ENCODE measurements around the gene ODF2. TPM values are rescaled to one million over a fixed set of nuclear protein-coding genes. Genes with fewer than 3 reads are reported as not detected.
"Not testable (repeated sequence)": the region's sequence is repeated elsewhere in the genome, so short reads cannot be mapped to it uniquely, and the experiment has no call there.

The ODF2 gene
- total and polyA plus RNA-seq, 4 donors = 13.4 to 34.4 (median 26.3) TPM

DNA sequence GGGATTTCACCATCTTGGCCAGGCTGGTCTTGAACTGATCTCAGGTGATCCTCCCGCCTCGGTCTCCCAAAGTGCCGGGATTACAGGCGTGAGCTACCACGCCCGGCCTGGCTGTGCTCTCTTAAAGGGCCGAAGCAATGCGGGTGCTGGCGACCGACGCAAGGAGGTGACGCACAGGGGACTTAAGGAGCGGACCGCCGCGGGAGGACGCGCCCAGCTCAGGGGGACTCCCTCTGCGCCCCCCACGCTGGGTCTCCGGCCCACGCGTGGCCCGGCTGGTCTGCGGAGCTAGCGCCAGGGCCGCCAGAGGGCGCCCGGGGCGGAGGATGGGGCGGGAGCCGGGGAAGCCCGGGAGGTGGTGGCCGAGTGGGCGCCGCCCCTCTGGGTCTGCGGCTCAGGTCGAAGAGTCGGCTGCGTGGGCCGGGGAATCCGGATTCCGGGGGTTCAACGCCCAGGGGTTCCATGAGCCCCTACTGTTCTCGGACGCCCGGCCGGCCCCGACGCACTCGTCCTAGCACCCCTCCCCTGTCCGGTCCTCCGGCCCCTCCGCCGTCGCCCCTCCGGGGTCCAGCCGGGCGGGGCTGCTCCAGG lies 35.7 kb upstream of the ODF2 start:
- DNase-seq = peak; percentile 77 to 82 (median 78)
- 0 to 1% methylated on average over 54 to 59 of the region's 59 CpGs for WGBS, 2 donors
- peak; percentile 80 for ATAC-seq (ENCODE audit: insufficient read depth, low FRiP score)
- H3K27me3 ChIP-seq (ENCODE audit: control insufficient read depth in 3 of 3, insufficient read depth in 3 of 3, low read length in 2 of 3) = no peaks in the 10 kb centered on the region
- H3K27ac ChIP-seq (ENCODE audit: low read depth in 1 of 2, low read length in 1 of 2) = peak overlapping the region in 1 of 2 donors; percentile 54
- no peak overlapping the region for H3K9ac ChIP-seq (ENCODE audit: insufficient read depth in 1 of 2, low read length in 2 of 2)
- TF ChIP-seq, protein P1, sequence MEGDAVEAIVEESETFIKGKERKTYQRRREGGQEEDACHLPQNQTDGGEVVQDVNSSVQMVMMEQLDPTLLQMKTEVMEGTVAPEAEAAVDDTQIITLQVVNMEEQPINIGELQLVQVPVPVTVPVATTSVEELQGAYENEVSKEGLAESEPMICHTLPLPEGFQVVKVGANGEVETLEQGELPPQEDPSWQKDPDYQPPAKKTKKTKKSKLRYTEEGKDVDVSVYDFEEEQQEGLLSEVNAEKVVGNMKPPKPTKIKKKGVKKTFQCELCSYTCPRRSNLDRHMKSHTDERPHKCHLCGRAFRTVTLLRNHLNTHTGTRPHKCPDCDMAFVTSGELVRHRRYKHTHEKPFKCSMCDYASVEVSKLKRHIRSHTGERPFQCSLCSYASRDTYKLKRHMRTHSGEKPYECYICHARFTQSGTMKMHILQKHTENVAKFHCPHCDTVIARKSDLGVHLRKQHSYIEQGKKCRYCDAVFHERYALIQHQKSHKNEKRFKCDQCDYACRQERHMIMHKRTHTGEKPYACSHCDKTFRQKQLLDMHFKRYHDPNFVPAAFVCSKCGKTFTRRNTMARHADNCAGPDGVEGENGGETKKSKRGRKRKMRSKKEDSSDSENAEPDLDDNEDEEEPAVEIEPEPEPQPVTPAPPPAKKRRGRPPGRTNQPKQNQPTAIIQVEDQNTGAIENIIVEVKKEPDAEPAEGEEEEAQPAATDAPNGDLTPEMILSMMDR (IDR thresholded peaks at IDR 0.05; ENCODE audit: control extremely low read depth, extremely low read depth) = peak; percentile 51
- H3K36me3 ChIP-seq (ENCODE audit: control insufficient read depth in 4 of 4, insufficient read depth in 4 of 4, low read length in 4 of 4) = peaks cover 0 to 5% (median under 1%) of the 10 kb centered on the region in 4 donors
- peak overlapping the region; percentile 51 for H3K4me3 ChIP-seq
- no peaks in the 10 kb centered on the region for H3K9me3 ChIP-seq (ENCODE audit: control insufficient read depth in 4 of 4, insufficient read depth in 3 of 4, low read length in 3 of 4)
- peaks cover 0 to 26% (median 5%) of the 10 kb centered on the region in 5 donors for H3K4me1 ChIP-seq (ENCODE audit: control insufficient read depth in 5 of 5, insufficient read depth in 5 of 5, low read length in 5 of 5)

DNA sequence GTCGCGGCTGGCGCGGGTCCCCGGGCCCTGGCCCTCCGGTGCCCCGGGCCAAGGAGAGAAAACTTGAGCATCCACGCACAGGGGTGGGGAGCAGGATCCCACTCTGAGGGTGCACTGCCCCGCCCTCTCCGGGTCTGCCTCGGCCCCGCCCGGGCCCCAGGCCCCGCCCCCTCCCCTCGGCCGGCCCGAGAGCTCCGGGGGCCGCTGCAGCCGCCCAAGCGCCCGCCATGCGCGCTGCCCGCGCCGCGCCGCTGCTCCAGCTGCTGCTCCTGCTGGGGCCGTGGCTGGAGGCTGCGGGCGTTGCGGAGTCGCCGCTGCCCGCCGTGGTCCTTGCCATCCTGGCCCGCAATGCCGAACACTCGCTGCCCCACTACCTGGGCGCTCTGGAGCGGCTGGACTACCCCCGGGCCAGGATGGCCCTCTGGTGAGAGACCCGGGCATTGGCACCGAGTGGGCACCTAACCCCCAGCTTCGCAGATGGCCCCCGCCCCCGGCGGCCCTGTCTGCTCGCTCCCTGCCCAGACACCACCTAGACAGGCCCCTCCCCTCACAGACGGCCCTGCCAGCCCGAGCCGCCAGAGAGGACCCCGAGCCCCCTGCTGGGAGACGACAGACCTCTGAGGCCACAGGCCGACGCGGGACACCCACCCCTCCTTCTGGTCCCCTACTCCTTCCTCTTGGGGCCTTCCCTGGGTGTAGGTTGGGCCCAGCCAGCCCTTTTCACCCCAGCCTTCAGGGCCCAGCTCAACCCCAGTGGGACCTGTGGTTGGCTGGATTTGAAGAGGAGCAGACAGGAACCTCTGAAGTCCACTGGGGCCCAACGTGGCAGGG lies 34.9 kb upstream of the ODF2 start, which contains the start of gene CERCAM:
Gene CERCAM (plus strand): TSS at position 207 of the 831 bp plus-strand sequence. CDS start 21 bp downstream, at position 228.
- ATAC-seq (ENCODE audit: insufficient read depth, low FRiP score) (peak; percentile 83), DNase-seq (peak; percentile 73 to 81 (median 73))
- H3K27ac ChIP-seq (ENCODE audit: low read depth in 1 of 2, low read length in 1 of 2) = peak within 1 kb of the TSS; percentile 18 to 54
- peaks cover 0 to 26% (median 5%) of the 10 kb centered on the region in 5 donors for H3K4me1 ChIP-seq (ENCODE audit: control insufficient read depth in 5 of 5, insufficient read depth in 5 of 5, low read length in 5 of 5)
- H3K4me3 ChIP-seq = peak within 1 kb of the TSS; percentile 61
- H3K9me3 ChIP-seq (ENCODE audit: control insufficient read depth in 4 of 4, insufficient read depth in 3 of 4, low read length in 3 of 4) = no peaks in the 10 kb centered on the region
- TF ChIP-seq, protein P1 (IDR thresholded peaks at IDR 0.05; ENCODE audit: control extremely low read depth, extremely low read depth) = no peak
- WGBS, 2 donors = 1 to 2% methylated on average over 34 to 59 of the region's 59 CpGs
- peak within 1 kb of the TSS in 1 of 2 donors; percentile 23 for H3K9ac ChIP-seq (ENCODE audit: insufficient read depth in 1 of 2, low read length in 2 of 2)
- no peaks in the 10 kb centered on the region for H3K27me3 ChIP-seq (ENCODE audit: control insufficient read depth in 3 of 3, insufficient read depth in 3 of 3, low read length in 2 of 3)
- H3K36me3 ChIP-seq (ENCODE audit: control insufficient read depth in 4 of 4, insufficient read depth in 4 of 4, low read length in 4 of 4) = peaks cover 0 to 5% (median under 1%) of the 10 kb centered on the region in 4 donors

DNA sequence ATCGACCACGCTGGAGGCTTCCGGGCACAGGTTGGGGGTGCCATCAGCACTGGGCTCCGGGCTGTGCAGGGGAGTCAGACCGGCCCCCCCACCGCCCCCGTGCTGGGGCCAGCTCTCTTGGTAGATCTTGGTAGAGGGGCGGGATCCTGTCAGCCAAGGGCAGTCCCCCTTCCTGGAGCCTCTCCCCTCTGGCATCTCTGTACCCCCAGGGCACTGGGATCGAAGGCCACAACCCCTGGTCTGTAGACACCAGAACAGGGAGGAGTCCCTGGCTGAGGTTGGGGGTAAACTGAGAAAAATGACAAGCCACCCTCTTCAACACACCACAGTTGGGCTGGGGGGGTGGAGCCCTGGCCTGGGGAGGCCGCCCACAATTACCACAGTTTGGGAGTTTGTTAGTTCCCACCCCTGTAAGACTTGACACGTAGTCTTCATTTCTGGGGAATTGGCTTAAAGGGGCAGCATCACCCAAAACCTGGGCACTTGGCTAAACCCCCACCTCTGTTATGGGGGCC lies 34.3 kb upstream of the ODF2 start:
- 20 to 47% methylated on average over 11 of the region's 11 CpGs for whole genome bisulfite sequencing, 2 donors
- peaks cover 0 to 25% (median 5%) of the 10 kb centered on the region in 5 donors for H3K4me1 ChIP-seq (ENCODE audit: control insufficient read depth in 5 of 5, insufficient read depth in 5 of 5, low read length in 5 of 5)
- no peak for DNase-seq
- ATAC-seq (ENCODE audit: insufficient read depth, low FRiP score) = no peak
- peak overlapping the region in 1 of 2 donors; percentile 23 for H3K9ac ChIP-seq (ENCODE audit: insufficient read depth in 1 of 2, low read length in 2 of 2)
- H3K4me3 ChIP-seq = peak overlapping the region; percentile 61
- TF ChIP-seq, protein P1 (IDR thresholded peaks at IDR 0.05; ENCODE audit: control extremely low read depth, extremely low read depth) = no peak
- H3K27ac ChIP-seq (ENCODE audit: low read depth in 1 of 2, low read length in 1 of 2) = no peak overlapping the region
- H3K27me3 ChIP-seq (ENCODE audit: control insufficient read depth in 3 of 3, insufficient read depth in 3 of 3, low read length in 2 of 3) = no peaks in the 10 kb centered on the region
- H3K36me3 ChIP-seq (ENCODE audit: control insufficient read depth in 4 of 4, insufficient read depth in 4 of 4, low read length in 4 of 4) = peaks cover 0 to 5% (median 2%) of the 10 kb centered on the region in 4 donors
- no peaks in the 10 kb centered on the region for H3K9me3 ChIP-seq (ENCODE audit: control insufficient read depth in 4 of 4, insufficient read depth in 3 of 4, low read length in 3 of 4)

DNA sequence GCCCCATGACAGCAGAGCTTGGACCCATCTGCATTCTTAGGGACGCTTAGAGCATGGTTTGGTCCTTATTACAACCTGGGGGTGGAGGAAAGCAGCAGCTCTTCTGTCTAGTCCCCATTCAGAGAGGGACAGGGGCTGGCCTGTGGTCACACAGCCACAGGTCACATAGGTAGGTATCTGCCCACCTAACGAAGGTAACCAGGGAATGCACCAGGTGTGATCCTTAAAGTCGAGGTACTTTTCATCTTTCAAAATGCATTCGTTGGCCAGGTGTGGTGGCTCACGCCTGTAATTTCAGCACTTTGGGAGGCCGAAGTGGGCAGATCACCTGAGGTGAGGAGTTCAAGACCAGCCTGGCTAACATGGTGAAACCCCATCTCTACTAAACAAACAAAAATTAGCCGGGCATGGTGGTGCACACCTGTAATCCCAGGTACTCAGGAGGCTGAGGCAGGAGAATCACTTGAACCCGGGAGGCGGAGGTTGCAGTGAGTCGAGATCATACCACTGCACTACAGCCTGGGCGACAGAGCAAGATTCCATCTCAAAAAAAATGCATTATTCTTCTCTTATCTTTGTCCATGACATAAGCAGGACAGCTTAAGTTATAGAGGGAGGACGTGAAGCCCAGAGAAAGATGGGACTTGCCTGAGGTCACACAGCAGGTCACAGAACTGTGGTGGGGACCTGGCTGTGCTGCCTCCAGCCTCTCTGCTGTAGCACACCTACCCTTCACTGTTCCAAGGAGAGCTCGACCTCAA lies 33.6 kb upstream of the ODF2 start:
- H3K9me3 ChIP-seq (ENCODE audit: control insufficient read depth in 4 of 4, insufficient read depth in 3 of 4, low read length in 3 of 4); H3K27me3 ChIP-seq (ENCODE audit: control insufficient read depth in 3 of 3, insufficient read depth in 3 of 3, low read length in 2 of 3); H3K36me3 ChIP-seq (ENCODE audit: control insufficient read depth in 4 of 4, insufficient read depth in 4 of 4, low read length in 4 of 4); H3K9ac ChIP-seq (ENCODE audit: insufficient read depth in 1 of 2, low read length in 2 of 2); H3K27ac ChIP-seq (ENCODE audit: low read depth in 1 of 2, low read length in 1 of 2); DNase-seq; H3K4me3 ChIP-seq; ATAC-seq (ENCODE audit: insufficient read depth, low FRiP score): not testable (repeated sequence)
- WGBS, 2 donors = 86 to 91% methylated on average over 13 of the region's 13 CpGs
- H3K4me1 ChIP-seq (ENCODE audit: control insufficient read depth in 5 of 5, insufficient read depth in 5 of 5, low read length in 5 of 5) = peaks cover 0 to 24% (median 5%) of the 10 kb centered on the region in 5 donors
